ENCODE measurements around the gene ADNP2.

The ADNP2 gene

GRCh38 chr18:80147037-80147417 is 38.0 kb downstream of the ADNP2 start:
- H4K20me1 ChIP-seq (ENCODE audit: insufficient read depth, low read length) = no peaks in the 10 kb centered on the region
- H3K9ac ChIP-seq (ENCODE audit: low read length) = no peak overlapping the region
- H3K4me1 ChIP-seq (ENCODE audit: insufficient read depth, low read length, severe bottlenecking) = no peaks in the 10 kb centered on the region
- no peaks in the 10 kb centered on the region for H3K79me2 ChIP-seq (ENCODE audit: insufficient read depth, low read length)
- no peaks in the 10 kb centered on the region for H3K27me3 ChIP-seq (ENCODE audit: insufficient read depth, low read length)
- H3K4me2 ChIP-seq (ENCODE audit: low read length) = no peak overlapping the region
- H2AFZ ChIP-seq (ENCODE audit: low read length) = no peak overlapping the region
- no peak for TF ChIP-seq EZH2 (IDR thresholded peaks at IDR 0.05; ENCODE audit: borderline replicate concordance, low read length)
- TF ChIP-seq, protein P1, sequence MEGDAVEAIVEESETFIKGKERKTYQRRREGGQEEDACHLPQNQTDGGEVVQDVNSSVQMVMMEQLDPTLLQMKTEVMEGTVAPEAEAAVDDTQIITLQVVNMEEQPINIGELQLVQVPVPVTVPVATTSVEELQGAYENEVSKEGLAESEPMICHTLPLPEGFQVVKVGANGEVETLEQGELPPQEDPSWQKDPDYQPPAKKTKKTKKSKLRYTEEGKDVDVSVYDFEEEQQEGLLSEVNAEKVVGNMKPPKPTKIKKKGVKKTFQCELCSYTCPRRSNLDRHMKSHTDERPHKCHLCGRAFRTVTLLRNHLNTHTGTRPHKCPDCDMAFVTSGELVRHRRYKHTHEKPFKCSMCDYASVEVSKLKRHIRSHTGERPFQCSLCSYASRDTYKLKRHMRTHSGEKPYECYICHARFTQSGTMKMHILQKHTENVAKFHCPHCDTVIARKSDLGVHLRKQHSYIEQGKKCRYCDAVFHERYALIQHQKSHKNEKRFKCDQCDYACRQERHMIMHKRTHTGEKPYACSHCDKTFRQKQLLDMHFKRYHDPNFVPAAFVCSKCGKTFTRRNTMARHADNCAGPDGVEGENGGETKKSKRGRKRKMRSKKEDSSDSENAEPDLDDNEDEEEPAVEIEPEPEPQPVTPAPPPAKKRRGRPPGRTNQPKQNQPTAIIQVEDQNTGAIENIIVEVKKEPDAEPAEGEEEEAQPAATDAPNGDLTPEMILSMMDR (IDR thresholded peaks at IDR 0.05; ENCODE audit: low read length) = no peak
- H3K4me3 ChIP-seq (ENCODE audit: low read depth, low read length, poor library complexity, severe bottlenecking) = no peak overlapping the region
- no peaks in the 10 kb centered on the region for H3K9me2 ChIP-seq (ENCODE audit: low read depth, low read length)
- no peaks in the 10 kb centered on the region for H3K9me3 ChIP-seq (ENCODE audit: low read length)
- no peaks in the 10 kb centered on the region for H3F3A ChIP-seq (ENCODE audit: insufficient read depth, low read length)
- no peak overlapping the region for H3K27ac ChIP-seq (ENCODE audit: low read depth, low read length, poor library complexity, severe bottlenecking)
- no peaks in the 10 kb centered on the region for H3K36me3 ChIP-seq (ENCODE audit: insufficient read depth, low read length)

- no peaks in the 10 kb centered on the region for H3F3A ChIP-seq (ENCODE audit: insufficient read depth, low read length)
- H3K27me3 ChIP-seq (ENCODE audit: insufficient read depth, low read length) = no peaks in the 10 kb centered on the region
- no peak overlapping the region for H3K9ac ChIP-seq (ENCODE audit: low read length)
- no peaks in the 10 kb centered on the region for H3K79me2 ChIP-seq (ENCODE audit: insufficient read depth, low read length)
- no peaks in the 10 kb centered on the region for H4K20me1 ChIP-seq (ENCODE audit: insufficient read depth, low read length)
- H3K9me2 ChIP-seq (ENCODE audit: low read depth, low read length) = no peaks in the 10 kb centered on the region
- H2AFZ ChIP-seq (ENCODE audit: low read length) = no peak overlapping the region
- H3K4me1 ChIP-seq (ENCODE audit: insufficient read depth, low read length, severe bottlenecking) = no peaks in the 10 kb centered on the region
- no peaks in the 10 kb centered on the region for H3K9me3 ChIP-seq (ENCODE audit: low read length)
- no peak for TF ChIP-seq EZH2 (IDR thresholded peaks at IDR 0.05; ENCODE audit: borderline replicate concordance, low read length)
- TF ChIP-seq, protein P1 (IDR thresholded peaks at IDR 0.05; ENCODE audit: low read length) = no peak
- H3K27ac ChIP-seq (ENCODE audit: low read depth, low read length, poor library complexity, severe bottlenecking) = no peak overlapping the region
- no peaks in the 10 kb centered on the region for H3K36me3 ChIP-seq (ENCODE audit: insufficient read depth, low read length)
- no peak overlapping the region for H3K4me2 ChIP-seq (ENCODE audit: low read length)
- no peak overlapping the region for H3K4me3 ChIP-seq (ENCODE audit: low read depth, low read length, poor library complexity, severe bottlenecking)
Observed at GRCh38 chr18:80147418-80148325, 38.6 kb downstream of the ADNP2 start.

DNA sequence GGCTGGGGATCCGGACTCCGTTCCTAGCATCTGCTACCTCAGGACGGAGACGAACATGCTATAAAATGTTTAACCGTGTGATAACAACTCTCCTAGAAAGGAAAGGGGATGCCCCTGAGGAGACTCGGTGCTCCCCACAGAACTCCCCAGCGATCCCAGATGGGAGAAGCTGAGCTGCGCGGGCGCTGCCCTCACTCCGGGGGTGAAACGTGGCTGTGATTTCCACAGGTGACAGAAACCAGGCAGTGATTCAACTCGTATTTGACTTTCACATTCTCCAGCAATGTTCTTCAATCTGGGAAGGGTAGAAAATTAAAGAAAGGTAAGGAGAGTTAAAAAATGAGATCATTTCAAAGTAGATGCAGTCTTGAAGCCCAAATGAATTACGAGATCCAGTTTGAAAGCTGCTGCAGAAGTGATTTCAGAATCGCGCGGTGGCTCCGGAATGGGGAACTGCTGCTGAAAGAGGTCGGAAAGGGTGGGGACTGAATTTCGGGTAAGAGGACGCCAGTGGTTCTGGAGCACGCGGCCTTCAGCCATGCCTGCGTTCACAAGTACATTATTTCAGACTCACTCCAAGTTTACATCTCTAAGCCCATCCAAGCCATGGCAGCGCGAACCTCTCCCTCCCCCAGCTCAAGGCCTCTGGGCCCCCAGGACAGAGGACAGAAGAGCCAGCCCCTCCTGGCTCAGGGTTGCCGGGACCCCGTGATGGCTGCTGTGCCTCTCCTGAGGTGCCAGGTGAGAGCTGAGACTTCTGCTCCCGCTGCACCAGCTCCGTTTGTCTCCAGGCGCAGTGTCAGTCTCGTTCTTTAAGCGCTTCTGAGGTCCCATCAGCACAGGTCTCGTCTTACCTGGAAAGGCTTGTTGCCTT is 39.5 kb downstream of the ADNP2 start:
- Histone ChIP-seq H3K9ac (ENCODE audit: low read length) (no peak overlapping the region), H3K4me2 (ENCODE audit: low read length) (no peak overlapping the region)

More for the DNA sequence above, 39.5 kb downstream of the ADNP2 start:
- TF ChIP-seq, protein P1 (IDR thresholded peaks at IDR 0.05; ENCODE audit: low read length) = no peak
- no peak for TF ChIP-seq EZH2 (IDR thresholded peaks at IDR 0.05; ENCODE audit: borderline replicate concordance, low read length)
- H3K4me1 ChIP-seq (ENCODE audit: insufficient read depth, low read length, severe bottlenecking) = no peaks in the 10 kb centered on the region
- no peaks in the 10 kb centered on the region for H3K79me2 ChIP-seq (ENCODE audit: insufficient read depth, low read length)
- H3K9me3 ChIP-seq (ENCODE audit: low read length) = no peaks in the 10 kb centered on the region
- H3K27me3 ChIP-seq (ENCODE audit: insufficient read depth, low read length) = no peaks in the 10 kb centered on the region
- no peaks in the 10 kb centered on the region for H3K9me2 ChIP-seq (ENCODE audit: low read depth, low read length)
- H3K4me3 ChIP-seq (ENCODE audit: low read depth, low read length, poor library complexity, severe bottlenecking) = no peak overlapping the region
- H3K36me3 ChIP-seq (ENCODE audit: insufficient read depth, low read length) = no peaks in the 10 kb centered on the region
- H2AFZ ChIP-seq (ENCODE audit: low read length) = no peak overlapping the region
- no peaks in the 10 kb centered on the region for H4K20me1 ChIP-seq (ENCODE audit: insufficient read depth, low read length)
- no peaks in the 10 kb centered on the region for H3F3A ChIP-seq (ENCODE audit: insufficient read depth, low read length)
- no peak overlapping the region for H3K27ac ChIP-seq (ENCODE audit: low read depth, low read length, poor library complexity, severe bottlenecking)
